Activated naive CD4-positive, alpha-beta T cell treated with anti-CD3 and anti-CD28 coated beads, Interleukin-2, amount 50 U/mL, for 72 hours (primary cell): ENCODE results near the gene DCAF17. TPM values are rescaled to one million over a fixed set of nuclear protein-coding genes. Genes with fewer than 3 reads are reported as not detected.
"Not testable (repeated sequence)": the region's sequence is repeated elsewhere in the genome, so short reads cannot be mapped to it uniquely, and the experiment has no call there.

Experiments
- ATAC-seq, 2 donors: fragments of 150-1000 bp; cut with Tn5 transposase; 2 replicates each; pipeline ENCODE4 v1.10.0; 2021; ENCODE audit warnings: mild to moderate bottlenecking in 2 of 2, moderate library complexity in 2 of 2
- DNase-seq, 2 donors: peaks; one replicate each; pipeline ENCODE4 v3.0.0; 2021 to 2022; ENCODE audit warnings: low spot score in 2 of 2
- H3K27ac Mint-ChIP-seq, 2 donors: one replicate each; pipeline ENCODE4 v1.8.0; 2022; ENCODE audit warnings: mild to moderate bottlenecking in 2 of 2, mixed read lengths in 2 of 2
- H3K36me3 Mint-ChIP-seq, 2 donors: one replicate each; pipeline ENCODE4 v1.8.0; 2022; ENCODE audit warnings: mixed read lengths in 2 of 2
- H3K9me3 Mint-ChIP-seq, 2 donors: one replicate each; pipeline ENCODE4 v1.8.0; 2022; ENCODE audit warnings: mixed read lengths in 2 of 2
- total RNA-seq, 2 donors: library from RNA; stranded (reverse); gene quantifications; one replicate each; pipeline ENCODE4 v1.2.3, GENCODE V29; 2022

DCAF17 gene
- total RNA-seq, 2 donors from 2014 or later: 15.8 to 17.6 TPM

DNA sequence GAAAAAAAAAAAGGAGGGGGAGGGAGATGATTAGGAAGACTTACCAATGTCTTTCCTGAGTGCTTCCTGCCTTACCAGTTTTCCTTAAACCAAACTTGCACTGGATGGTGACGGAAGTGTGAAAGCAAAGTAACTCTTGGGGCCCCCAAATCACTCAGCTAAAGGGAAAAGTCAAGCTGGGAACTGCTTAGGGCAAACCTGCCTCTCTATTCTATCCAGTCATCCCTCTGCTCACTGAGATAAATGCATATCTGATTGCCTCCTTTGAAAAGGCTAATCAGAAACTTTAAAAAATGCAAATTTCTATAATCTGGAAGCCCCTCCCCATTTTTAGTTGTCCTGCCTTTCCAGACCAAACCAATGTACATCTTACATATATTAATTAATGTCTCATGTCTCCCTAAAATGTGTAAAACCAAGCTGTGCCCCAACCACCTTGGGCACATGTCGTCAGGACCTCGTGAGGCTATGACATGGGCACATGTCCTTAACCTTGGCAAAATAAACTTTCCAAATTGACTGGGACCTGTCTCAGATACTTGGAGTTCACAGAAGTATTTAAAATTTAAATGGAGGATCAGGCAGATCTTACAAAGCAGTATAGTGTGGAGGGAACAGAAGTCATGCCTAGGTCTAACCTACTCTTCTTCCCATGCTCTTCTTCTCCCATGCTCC, 81.0 kb downstream of the DCAF17 start:
- H3K27ac Mint-ChIP-seq: no peak overlapping the region
- no peaks in the 10 kb centered on the region for H3K9me3 Mint-ChIP-seq
- no peaks in the 10 kb centered on the region for H3K36me3 Mint-ChIP-seq
- DNase-seq: no peak
- ATAC-seq: no peak

- DNase-seq: no peak
Observed at GRCh38 chr2:171515672-171516298, 81.8 kb downstream of the DCAF17 start.

GRCh38 chr2:171516793-171517192, 82.8 kb downstream of the DCAF17 start:
- Mint-ChIP-seq H3K36me3 (peaks cover 0 to 2% of the 10 kb centered on the region in 2 donors), H3K27ac (no peak overlapping the region), H3K9me3 (no peaks in the 10 kb centered on the region)
- ATAC-seq (no peak), DNase-seq (no peak)

More at GRCh38 chr2:171515672-171516298, 81.8 kb downstream of the DCAF17 start:
- no peaks in the 10 kb centered on the region for H3K9me3 Mint-ChIP-seq
- no peak for ATAC-seq
- H3K27ac Mint-ChIP-seq: no peak overlapping the region
- no peaks in the 10 kb centered on the region for H3K36me3 Mint-ChIP-seq

GRCh38 chr2:171520471-171520870, 86.4 kb downstream of the DCAF17 start:
- DNase-seq: no peak
- H3K27ac Mint-ChIP-seq: no peak overlapping the region
- no peaks in the 10 kb centered on the region for H3K9me3 Mint-ChIP-seq
- ATAC-seq: no peak
- H3K36me3 Mint-ChIP-seq: peaks cover 0 to 4% of the 10 kb centered on the region in 2 donors

- DNase-seq: no peak
- H3K9me3 Mint-ChIP-seq: no peaks in the 10 kb centered on the region
- H3K36me3 Mint-ChIP-seq: peaks cover 0 to 4% of the 10 kb centered on the region in 2 donors
- no peak overlapping the region for H3K27ac Mint-ChIP-seq
- ATAC-seq: no peak
Observed at GRCh38 chr2:171521361-171522051, 87.5 kb downstream of the DCAF17 start.

DNA sequence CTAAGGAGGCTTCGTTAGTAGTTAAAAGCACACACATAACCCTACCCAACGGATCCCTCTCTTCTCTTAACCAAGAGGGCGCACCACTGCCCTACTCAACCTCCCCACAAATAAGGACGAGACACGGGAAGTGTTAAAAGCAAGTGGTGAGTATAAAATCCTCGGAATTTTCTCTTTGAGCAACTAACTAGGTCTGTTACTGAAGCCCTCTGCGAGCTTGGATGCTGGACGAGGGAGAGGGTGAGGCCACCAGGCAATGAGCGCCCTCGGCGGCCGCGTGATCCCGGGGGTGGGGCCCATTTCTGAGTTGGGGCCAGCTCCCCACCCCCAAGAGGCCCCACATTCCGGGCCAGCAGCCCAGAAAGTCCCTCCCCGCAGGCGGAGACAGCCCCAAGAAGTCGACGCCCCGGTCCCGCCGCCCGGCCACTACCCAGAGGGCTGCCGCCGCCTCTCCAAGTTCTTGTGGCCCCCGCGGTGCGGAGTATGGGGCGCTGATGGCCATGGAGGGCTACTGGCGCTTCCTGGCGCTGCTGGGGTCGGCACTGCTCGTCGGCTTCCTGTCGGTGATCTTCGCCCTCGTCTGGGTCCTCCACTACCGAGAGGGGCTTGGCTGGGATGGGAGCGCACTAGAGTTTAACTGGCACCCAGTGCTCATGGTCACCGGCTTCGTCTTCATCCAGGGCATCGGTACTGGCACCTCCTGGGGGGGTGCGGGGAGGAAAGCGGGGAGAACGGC, 88.2 kb downstream of the DCAF17 start, which contains the start of gene CYBRD1:
Gene CYBRD1, plus strand, starts transcription at position 423 of the 736 bp plus-strand sequence. Its CDS starts 72 bp downstream, at position 495.
- peak in 1 of 2 donors; percentile 26 for DNase-seq
- Mint-ChIP-seq H3K27ac (no peak within 1 kb of the TSS), H3K9me3 (no peaks in the 10 kb centered on the region), H3K36me3 (peaks cover 0 to 4% of the 10 kb centered on the region in 2 donors)
- ATAC-seq: peak; percentile 41 to 56

DNA sequence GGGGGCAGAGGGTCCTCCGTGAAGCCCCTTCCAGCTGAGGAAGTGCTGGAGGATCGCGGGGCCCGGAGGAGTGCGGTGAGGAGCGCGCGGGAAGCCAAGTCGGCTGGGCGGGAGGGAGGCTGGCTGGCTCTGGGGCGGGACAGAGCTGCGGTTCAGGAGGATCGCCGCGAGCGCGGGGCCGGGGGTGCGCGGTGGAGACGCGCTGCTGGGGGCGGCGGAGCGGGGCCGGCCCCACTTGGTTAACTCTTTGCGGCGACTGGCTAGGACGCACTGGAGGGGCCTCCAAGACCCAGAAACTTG, 88.7 kb downstream of the DCAF17 start:
- DNase-seq (peak in 1 of 2 donors; percentile 24), ATAC-seq (peak; percentile 60 to 65)
- no peaks in the 10 kb centered on the region for H3K9me3 Mint-ChIP-seq
- H3K36me3 Mint-ChIP-seq: peaks cover 0 to 4% of the 10 kb centered on the region in 2 donors
- H3K27ac Mint-ChIP-seq: no peak overlapping the region

GRCh38 chr2:171523088-171524017, 89.3 kb downstream of the DCAF17 start:
- no peak overlapping the region for H3K27ac Mint-ChIP-seq
- peak; percentile 47 to 58 for ATAC-seq
- peak in 1 of 2 donors; percentile 33 for DNase-seq

DNA sequence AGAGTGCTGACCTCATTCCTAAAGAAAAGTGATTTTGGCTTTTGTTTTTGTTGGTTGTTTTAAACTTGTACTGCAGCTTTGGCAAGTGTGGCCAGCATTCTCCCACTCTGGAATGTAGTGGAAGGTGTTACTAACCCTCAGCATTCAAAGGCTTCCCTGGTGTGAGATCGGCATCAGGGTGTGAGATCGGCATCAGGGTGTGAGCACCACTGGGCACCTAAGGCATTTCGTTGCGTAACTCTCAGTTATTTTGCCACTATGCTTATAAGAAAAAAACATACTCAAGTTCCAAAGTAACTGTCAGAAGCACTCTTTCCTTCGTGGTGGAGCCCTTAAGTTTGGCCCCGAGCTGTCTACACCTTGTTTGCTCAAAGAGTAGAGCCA, 90.0 kb downstream of the DCAF17 start:
- no peak for DNase-seq
- no peaks in the 10 kb centered on the region for H3K9me3 Mint-ChIP-seq
- H3K27ac Mint-ChIP-seq: no peak overlapping the region
- H3K36me3 Mint-ChIP-seq: peaks cover 0 to 4% of the 10 kb centered on the region in 2 donors
- no peak for ATAC-seq

More at GRCh38 chr2:171523088-171524017, 89.3 kb downstream of the DCAF17 start:
- H3K9me3 Mint-ChIP-seq: no peaks in the 10 kb centered on the region
- H3K36me3 Mint-ChIP-seq: peaks cover 0 to 4% of the 10 kb centered on the region in 2 donors

GRCh38 chr2:171529914-171530313, 95.9 kb downstream of the DCAF17 start:
- Mint-ChIP-seq H3K9me3 (peaks cover 4 to 6% of the 10 kb centered on the region in 2 donors), H3K36me3 (peaks cover 0 to 5% of the 10 kb centered on the region in 2 donors), H3K27ac (no peak overlapping the region)
- ATAC-seq (peak in 1 of 2 donors; percentile 35), DNase-seq (peak in 1 of 2 donors; percentile 26)

GRCh38 chr2:171530378-171530777, 96.4 kb downstream of the DCAF17 start:
- DNase-seq (no peak), ATAC-seq (no peak)
- H3K9me3 Mint-ChIP-seq: peaks cover 4 to 6% of the 10 kb centered on the region in 2 donors
- H3K27ac Mint-ChIP-seq: no peak overlapping the region
- peaks cover 0 to 5% of the 10 kb centered on the region in 2 donors for H3K36me3 Mint-ChIP-seq

DNA sequence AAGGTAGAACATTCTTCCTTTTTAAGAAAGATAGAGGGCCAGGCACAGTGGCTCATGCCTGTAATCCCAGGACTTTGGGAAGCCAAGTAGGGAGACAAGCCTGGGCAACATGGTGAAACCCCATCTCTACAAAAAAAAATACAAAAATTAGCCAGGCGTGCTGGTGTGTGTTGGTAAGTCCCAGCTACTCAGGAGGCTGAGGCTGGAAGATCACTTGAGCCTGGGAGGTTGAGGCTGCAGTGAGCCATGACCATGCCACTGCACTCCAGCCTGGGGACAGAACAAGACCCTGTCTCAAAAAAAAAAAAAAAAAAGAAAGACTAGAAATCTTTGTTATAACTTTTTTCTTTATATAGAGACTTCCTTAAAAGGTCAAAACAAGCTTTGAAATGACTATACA, 96.8 kb downstream of the DCAF17 start:
- H3K36me3 Mint-ChIP-seq, ATAC-seq: not testable (repeated sequence)

GRCh38 chr2:171531291-171531690, 97.3 kb downstream of the DCAF17 start:
- Mint-ChIP-seq H3K9me3 (peaks cover 4 to 6% of the 10 kb centered on the region in 2 donors), H3K36me3 (peaks cover 0 to 5% of the 10 kb centered on the region in 2 donors), H3K27ac (no peak overlapping the region)

More for the DNA sequence above, 96.8 kb downstream of the DCAF17 start:
- H3K27ac Mint-ChIP-seq, DNase-seq, H3K9me3 Mint-ChIP-seq: not testable (repeated sequence)

DNA sequence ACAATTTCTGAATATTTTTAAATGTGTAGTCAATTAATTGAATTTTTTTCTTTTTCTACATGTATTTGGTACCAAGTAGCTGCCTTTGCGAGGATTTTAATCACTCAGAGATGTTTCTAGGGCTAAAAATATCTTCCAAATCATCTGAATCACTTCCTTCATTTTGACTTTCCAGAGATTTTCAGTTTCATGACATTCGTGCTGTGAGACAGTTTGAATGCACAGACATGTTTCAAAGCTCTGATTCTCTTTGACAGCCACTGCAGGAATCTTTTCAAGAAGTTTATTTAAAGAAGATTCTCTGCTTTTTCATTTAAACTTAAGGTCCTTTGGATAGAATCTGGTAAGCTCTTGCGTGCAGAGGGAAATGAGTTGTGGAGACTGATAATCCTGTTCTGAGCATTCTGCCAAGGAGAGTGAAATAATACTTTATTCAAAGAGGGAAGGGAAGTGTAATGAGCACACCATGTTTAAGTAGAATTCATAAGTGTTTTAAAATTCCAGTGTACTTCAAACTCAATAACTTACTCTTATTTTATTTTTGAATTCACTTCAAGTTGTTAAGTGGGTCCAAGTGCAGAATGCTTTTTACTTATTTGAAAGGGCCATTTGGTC, 97.9 kb downstream of the DCAF17 start:
- Mint-ChIP-seq H3K9me3 (peaks cover 4 to 6% of the 10 kb centered on the region in 2 donors), H3K27ac (no peak overlapping the region), H3K36me3 (peaks cover 0 to 5% of the 10 kb centered on the region in 2 donors)
- DNase-seq: no peak
- ATAC-seq: no peak

More at GRCh38 chr2:171531291-171531690, 97.3 kb downstream of the DCAF17 start:
- no peak for DNase-seq
- no peak for ATAC-seq

DNA sequence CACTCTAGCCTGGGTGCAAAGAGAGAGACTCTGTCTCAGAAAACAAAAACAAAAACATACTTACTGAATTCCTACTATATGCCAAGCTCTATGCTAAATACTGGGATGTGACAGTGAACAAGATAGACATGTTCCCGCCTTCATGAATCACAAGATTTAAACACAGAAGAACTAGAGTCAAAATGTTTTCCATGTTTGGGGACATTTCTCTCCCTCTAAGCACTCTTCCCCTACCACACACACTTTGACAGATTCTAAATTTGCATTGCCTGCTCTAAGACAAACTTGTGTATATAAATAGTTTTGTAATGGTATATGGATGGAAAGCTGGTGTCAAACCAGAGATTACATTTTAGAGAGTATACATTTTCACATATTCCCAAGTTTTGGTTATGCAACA, 99.3 kb downstream of the DCAF17 start:
- no peak for DNase-seq
- peaks cover 4 to 6% of the 10 kb centered on the region in 2 donors for H3K9me3 Mint-ChIP-seq
- ATAC-seq: no peak
- peaks cover 0 to 5% of the 10 kb centered on the region in 2 donors for H3K36me3 Mint-ChIP-seq
- H3K27ac Mint-ChIP-seq: no peak overlapping the region
